Measurements from ENCODE around the gene COMMD9.

Gene COMMD9

DNA sequence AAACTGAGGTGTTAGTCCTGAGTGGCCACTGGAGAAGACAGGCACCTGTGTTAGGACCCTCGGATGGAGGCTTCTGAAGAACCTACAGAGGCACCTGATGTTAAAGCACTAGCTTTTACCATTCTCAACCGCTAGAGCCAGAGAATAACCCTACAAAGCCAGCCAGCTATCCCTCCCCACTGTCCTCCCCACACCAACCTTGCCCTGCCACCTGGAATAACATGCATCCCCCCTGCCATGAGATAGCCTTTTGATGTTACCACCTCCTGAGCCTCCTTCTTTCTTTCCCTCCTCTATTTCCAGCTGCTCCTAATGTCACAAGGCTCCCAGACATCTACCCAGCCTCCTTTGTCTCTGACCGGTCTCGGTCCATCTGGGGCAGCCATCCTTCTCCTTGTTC is 28.1 kb downstream of the COMMD9 start:
- Histone ChIP-seq H3K4me3 (ENCODE audit: low read depth, low read length) (no peak overlapping the region), H3K36me3 (ENCODE audit: control insufficient read depth in 2 of 2, insufficient read depth in 1 of 2, low read length in 2 of 2) (no peaks in the 10 kb centered on the region), H3K4me1 (ENCODE audit: control insufficient read depth, insufficient read depth, low read length) (no peaks in the 10 kb centered on the region), H3K9me3 (ENCODE audit: control insufficient read depth, insufficient read depth, low read depth, low read length) (no peaks in the 10 kb centered on the region), H3K27ac (ENCODE audit: extremely low read depth, low read depth, low read length) (no peak overlapping the region)
- TF ChIP-seq PRDM1 (tag by site-specific recombination; IDR thresholded peaks at IDR 0.05) = no peak
- no peak for TF ChIP-seq ZNF48 (tag by site-specific recombination; IDR thresholded peaks at IDR 0.05)
- TF ChIP-seq, protein P1, sequence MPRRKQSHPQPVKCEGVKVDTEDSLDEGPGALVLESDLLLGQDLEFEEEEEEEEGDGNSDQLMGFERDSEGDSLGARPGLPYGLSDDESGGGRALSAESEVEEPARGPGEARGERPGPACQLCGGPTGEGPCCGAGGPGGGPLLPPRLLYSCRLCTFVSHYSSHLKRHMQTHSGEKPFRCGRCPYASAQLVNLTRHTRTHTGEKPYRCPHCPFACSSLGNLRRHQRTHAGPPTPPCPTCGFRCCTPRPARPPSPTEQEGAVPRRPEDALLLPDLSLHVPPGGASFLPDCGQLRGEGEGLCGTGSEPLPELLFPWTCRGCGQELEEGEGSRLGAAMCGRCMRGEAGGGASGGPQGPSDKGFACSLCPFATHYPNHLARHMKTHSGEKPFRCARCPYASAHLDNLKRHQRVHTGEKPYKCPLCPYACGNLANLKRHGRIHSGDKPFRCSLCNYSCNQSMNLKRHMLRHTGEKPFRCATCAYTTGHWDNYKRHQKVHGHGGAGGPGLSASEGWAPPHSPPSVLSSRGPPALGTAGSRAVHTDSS (tag by site-specific recombination; IDR thresholded peaks at IDR 0.05) = no peak
- TF ChIP-seq GLI4 (tag by site-specific recombination; IDR thresholded peaks at IDR 0.05) = no peak
- TF ChIP-seq ZBTB17 (tag by site-specific recombination; IDR thresholded peaks at IDR 0.05) = no peak
- TF ChIP-seq ZNF114 (tag by site-specific recombination; IDR thresholded peaks at IDR 0.05) = no peak
- no peak for TF ChIP-seq GLI2 (tag by site-specific recombination; IDR thresholded peaks at IDR 0.05; ENCODE audit: borderline replicate concordance, low read depth)
- no peak for TF ChIP-seq ZNF335 (tag by site-specific recombination; conservative IDR thresholded peaks at IDR 0.05)
- no peak for TF ChIP-seq ZNF16 (tag by site-specific recombination; IDR thresholded peaks at IDR 0.05; ENCODE audit: low read depth)
- TF ChIP-seq SP7 (tag by site-specific recombination; IDR thresholded peaks at IDR 0.05) = no peak
- no peak for TF ChIP-seq ZNF350 (tag by site-specific recombination; IDR thresholded peaks at IDR 0.05)
- no peak for TF ChIP-seq HOXA7 (CRISPR knock-in tag; IDR thresholded peaks at IDR 0.05; ENCODE audit: borderline replicate concordance)
- TF ChIP-seq ZNF747 (tag by site-specific recombination; IDR thresholded peaks at IDR 0.05) = no peak
- TF ChIP-seq MZF1 (tag by site-specific recombination; IDR thresholded peaks at IDR 0.05; ENCODE audit: borderline replicate concordance) = no peak
- no peak for TF ChIP-seq ZNF701 (tag by site-specific recombination; IDR thresholded peaks at IDR 0.05)
- TF ChIP-seq, protein P2, sequence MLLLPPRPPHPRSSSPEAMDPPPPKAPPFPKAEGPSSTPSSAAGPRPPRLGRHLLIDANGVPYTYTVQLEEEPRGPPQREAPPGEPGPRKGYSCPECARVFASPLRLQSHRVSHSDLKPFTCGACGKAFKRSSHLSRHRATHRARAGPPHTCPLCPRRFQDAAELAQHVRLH (tag by site-specific recombination; IDR thresholded peaks at IDR 0.05) = no peak
- no peak for TF ChIP-seq ZNF37A (tag by site-specific recombination; IDR thresholded peaks at IDR 0.05)
- no peak for TF ChIP-seq HOXD13 (CRISPR knock-in tag; IDR thresholded peaks at IDR 0.05; ENCODE audit: borderline replicate concordance)
- TF ChIP-seq ZNF157 (tag by site-specific recombination; IDR thresholded peaks at IDR 0.05) = no peak
- TF ChIP-seq, protein P3, sequence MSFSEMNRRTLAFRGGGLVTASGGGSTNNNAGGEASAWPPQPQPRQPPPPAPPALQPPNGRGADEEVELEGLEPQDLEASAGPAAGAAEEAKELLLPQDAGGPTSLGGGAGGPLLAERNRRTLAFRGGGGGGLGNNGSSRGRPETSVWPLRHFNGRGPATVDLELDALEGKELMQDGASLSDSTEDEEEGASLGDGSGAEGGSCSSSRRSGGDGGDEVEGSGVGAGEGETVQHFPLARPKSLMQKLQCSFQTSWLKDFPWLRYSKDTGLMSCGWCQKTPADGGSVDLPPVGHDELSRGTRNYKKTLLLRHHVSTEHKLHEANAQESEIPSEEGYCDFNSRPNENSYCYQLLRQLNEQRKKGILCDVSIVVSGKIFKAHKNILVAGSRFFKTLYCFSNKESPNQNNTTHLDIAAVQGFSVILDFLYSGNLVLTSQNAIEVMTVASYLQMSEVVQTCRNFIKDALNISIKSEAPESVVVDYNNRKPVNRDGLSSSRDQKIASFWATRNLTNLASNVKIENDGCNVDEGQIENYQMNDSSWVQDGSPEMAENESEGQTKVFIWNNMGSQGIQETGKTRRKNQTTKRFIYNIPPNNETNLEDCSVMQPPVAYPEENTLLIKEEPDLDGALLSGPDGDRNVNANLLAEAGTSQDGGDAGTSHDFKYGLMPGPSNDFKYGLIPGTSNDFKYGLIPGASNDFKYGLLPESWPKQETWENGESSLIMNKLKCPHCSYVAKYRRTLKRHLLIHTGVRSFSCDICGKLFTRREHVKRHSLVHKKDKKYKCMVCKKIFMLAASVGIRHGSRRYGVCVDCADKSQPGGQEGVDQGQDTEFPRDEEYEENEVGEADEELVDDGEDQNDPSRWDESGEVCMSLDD (tag by site-specific recombination; IDR thresholded peaks at IDR 0.05) = no peak
- CTCF ChIA-PET = interaction anchor here (0.5 to 2.0 kb wide), 11 partner anchors 12 to 776 kb away, joined by 3 to 10 read pairs (median 4); no protein-coding TSS in a partner anchor
- POLR2A ChIA-PET = no interaction called here

DNA sequence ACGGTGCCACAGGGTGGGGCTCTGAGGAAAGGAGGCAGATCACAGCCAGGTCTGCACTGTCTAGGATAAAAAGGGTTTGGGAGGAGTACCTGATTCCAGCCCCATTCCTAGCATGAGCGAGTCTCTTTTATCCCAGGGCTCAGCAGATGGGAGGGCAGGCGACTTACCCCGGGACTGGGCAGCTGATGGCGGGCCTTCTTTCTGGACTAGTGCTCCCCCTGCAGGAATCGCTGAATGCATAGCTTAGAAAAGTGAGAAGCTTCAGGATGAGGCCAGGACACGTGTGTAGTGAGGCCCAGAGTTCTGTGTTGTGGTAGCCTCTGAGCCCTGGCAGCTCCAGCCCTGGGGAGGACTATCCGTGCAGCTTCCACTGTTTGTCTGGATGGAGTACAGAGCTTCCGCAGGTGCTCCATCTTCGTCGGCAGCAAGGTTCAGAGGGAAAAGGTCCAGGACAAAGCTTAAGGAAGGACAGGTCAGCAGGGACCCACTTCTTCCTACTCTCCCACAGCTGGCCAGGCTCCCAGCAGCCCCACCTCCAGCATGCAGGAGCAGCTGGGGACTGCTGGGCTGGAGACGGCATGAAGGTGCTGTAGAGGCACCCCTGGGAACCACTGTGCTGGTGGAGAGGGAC is 30.4 kb downstream of the COMMD9 start:
- TF ChIP-seq ZEB2 (tag by site-specific recombination; IDR thresholded peaks at IDR 0.05) (no peak), ZNF133 (tag by site-specific recombination; IDR thresholded peaks at IDR 0.05) (no peak), ZNF654 (tag by site-specific recombination; IDR thresholded peaks at IDR 0.05; ENCODE audit: low read depth) (peak; percentile 75), GFI1B (tag by site-specific recombination; IDR thresholded peaks at IDR 0.05) (no peak), ZNF138 (tag by site-specific recombination; IDR thresholded peaks at IDR 0.05; ENCODE audit: borderline replicate concordance) (no peak), ZNF121 (tag by site-specific recombination; IDR thresholded peaks at IDR 0.05) (no peak), ZNF19 (tag by site-specific recombination; IDR thresholded peaks at IDR 0.05; ENCODE audit: low read depth) (no peak), ZNF114 (tag by site-specific recombination; IDR thresholded peaks at IDR 0.05) (no peak), ZNF560 (tag by site-specific recombination; IDR thresholded peaks at IDR 0.05; ENCODE audit: borderline replicate concordance) (no peak), KLF16 (tag by site-specific recombination; IDR thresholded peaks at IDR 0.05) (no peak), ZNF324 (tag by site-specific recombination; IDR thresholded peaks at IDR 0.05) (no peak)
- TF ChIP-seq, protein P4, sequence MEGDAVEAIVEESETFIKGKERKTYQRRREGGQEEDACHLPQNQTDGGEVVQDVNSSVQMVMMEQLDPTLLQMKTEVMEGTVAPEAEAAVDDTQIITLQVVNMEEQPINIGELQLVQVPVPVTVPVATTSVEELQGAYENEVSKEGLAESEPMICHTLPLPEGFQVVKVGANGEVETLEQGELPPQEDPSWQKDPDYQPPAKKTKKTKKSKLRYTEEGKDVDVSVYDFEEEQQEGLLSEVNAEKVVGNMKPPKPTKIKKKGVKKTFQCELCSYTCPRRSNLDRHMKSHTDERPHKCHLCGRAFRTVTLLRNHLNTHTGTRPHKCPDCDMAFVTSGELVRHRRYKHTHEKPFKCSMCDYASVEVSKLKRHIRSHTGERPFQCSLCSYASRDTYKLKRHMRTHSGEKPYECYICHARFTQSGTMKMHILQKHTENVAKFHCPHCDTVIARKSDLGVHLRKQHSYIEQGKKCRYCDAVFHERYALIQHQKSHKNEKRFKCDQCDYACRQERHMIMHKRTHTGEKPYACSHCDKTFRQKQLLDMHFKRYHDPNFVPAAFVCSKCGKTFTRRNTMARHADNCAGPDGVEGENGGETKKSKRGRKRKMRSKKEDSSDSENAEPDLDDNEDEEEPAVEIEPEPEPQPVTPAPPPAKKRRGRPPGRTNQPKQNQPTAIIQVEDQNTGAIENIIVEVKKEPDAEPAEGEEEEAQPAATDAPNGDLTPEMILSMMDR (tag by site-specific recombination; IDR thresholded peaks at IDR 0.05) = peak; percentile 18; the same call in 1 of the 2 replicates
- no peaks in the 10 kb centered on the region for H3K4me1 ChIP-seq (ENCODE audit: control insufficient read depth, insufficient read depth, low read length)
- no peaks in the 10 kb centered on the region for H3K36me3 ChIP-seq (ENCODE audit: control insufficient read depth in 2 of 2, insufficient read depth in 1 of 2, low read length in 2 of 2)
- no peak overlapping the region for H3K27ac ChIP-seq (ENCODE audit: extremely low read depth, low read depth, low read length)
- H3K9me3 ChIP-seq (ENCODE audit: control insufficient read depth, insufficient read depth, low read depth, low read length) = no peaks in the 10 kb centered on the region
- ChIA-PET CTCF (interaction anchor here (0.5 to 3.2 kb wide), 36 partner anchors 8 to 771 kb away, joined by 3 to 30 read pairs (median 4); partner anchors contain the start of gene PAMR1), POLR2A (interaction anchor here (0.8 to 1.2 kb wide), 2 partner anchors 103 to 437 kb away, joined by 3 to 5 read pairs; no protein-coding TSS in a partner anchor)
- H3K4me3 ChIP-seq (ENCODE audit: low read depth, low read length) = no peak overlapping the region
